ENCODE data around the gene HES3.

HES3 gene

GRCh38 chr1:6220236-6220635 lies 23.7 kb upstream of the HES3 start:
- no peak for DNase-seq

GRCh38 chr1:6221210-6221784 lies 22.7 kb upstream of the HES3 start:
- DNase-seq = no peak

- no peak for DNase-seq
Observed at GRCh38 chr1:6222636-6223035, 21.3 kb upstream of the HES3 start.

- no peak for DNase-seq
Observed at GRCh38 chr1:6223617-6224016, 20.4 kb upstream of the HES3 start.

- DNase-seq = no peak
Observed at GRCh38 chr1:6224718-6225117, 19.3 kb upstream of the HES3 start.

- no peak for DNase-seq
Observed at GRCh38 chr1:6225651-6226050, 18.3 kb upstream of the HES3 start.

GRCh38 chr1:6233376-6233775 lies 10.6 kb upstream of the HES3 start:
- no peak for DNase-seq

GRCh38 chr1:6234502-6235295 lies 9.3 kb upstream of the HES3 start:
- DNase-seq = no peak

- no peak for DNase-seq
Observed at GRCh38 chr1:6235296-6235677, 8.7 kb upstream of the HES3 start.

- DNase-seq = no peak
Observed at GRCh38 chr1:6237093-6237492, 6.9 kb upstream of the HES3 start.

GRCh38 chr1:6239213-6239752 lies 4.7 kb upstream of the HES3 start:
- DNase-seq = no peak

- no peak for DNase-seq
Observed at GRCh38 chr1:6239950-6240768, 3.8 kb upstream of the HES3 start.

GRCh38 chr1:6241107-6241886 lies 2.7 kb upstream of the HES3 start:
- DNase-seq = no peak

GRCh38 chr1:6241887-6242740 lies 1.9 kb upstream of the HES3 start:
- DNase-seq = no peak

- no peak for DNase-seq
Observed at GRCh38 chr1:6243053-6243834, 735 bp upstream of the HES3 start.

- no peak for DNase-seq
Observed at GRCh38 chr1:6244401-6245049, 546 bp downstream of the HES3 start.

- no peak for DNase-seq
Observed at GRCh38 chr1:6245086-6245868, 1.3 kb downstream of the HES3 start.

- no peak for DNase-seq
Observed at GRCh38 chr1:6245869-6246496, 2.0 kb downstream of the HES3 start.
